GM18519 (cell line): ENCODE measurements around the gene PATJ.

Experiments used
- ATAC-seq: cut with Tn5 transposase; IDR thresholded peaks from one replicate; pipeline ENCODE4 v1.9.1; 2021; ENCODE audit warnings: mild to moderate bottlenecking, moderate library complexity; ENCODE audit not compliant: unreplicated experiment, low FRiP score

The PATJ gene

DNA sequence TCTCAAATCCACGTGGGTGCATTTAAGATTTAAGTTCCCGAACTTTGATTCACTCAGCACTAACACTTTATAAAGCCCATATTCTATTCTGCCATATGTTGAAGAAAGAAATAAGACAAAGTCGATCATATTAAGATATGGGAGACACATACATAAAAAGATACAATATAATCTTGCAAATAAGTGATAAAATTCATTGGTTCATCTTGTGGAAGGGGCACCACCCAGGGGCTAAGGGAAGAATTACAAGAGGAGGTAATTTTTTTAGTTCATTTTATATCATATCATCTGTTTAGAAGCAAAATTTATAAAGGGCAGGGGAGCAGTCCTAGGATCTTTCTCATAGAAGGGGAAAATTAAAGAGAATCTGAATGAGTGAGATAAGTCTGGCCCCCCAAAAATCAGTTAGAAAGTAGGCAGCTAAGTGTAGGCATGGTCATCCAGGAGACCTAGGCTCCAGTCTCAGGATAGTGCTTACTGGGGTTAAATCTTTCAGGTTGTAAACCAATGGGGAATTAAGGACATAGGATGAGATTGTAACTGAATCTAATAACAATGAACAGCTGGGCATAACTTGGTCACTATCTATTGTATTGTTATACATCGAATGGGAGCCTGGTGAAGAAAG is 328.2 kb downstream of the PATJ start:
- ATAC-seq = no peak

- ATAC-seq = no peak
Measured at GRCh38 chr1:62071695-62072094, 329.4 kb downstream of the PATJ start.

DNA sequence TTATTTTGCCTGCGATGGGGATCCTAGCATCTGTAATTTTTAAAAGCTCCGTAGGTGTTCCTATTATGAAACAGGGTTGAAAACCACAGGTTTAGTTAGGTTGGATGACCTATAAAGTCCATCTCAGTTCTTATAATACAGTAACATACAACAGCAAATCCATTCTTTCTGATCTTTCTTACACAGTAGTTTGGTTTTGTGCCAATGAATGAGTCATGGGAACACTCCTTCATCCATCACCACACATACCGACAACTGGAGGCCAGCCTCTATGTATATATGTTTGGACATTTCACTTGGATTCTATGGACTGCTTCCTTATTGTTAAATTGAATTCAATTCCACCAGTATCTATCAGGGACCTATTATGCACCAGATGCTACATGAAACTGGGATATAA is 334.0 kb downstream of the PATJ start:
- ATAC-seq = no peak

- no peak for ATAC-seq
Measured at GRCh38 chr1:62077821-62078220, 335.5 kb downstream of the PATJ start.

DNA sequence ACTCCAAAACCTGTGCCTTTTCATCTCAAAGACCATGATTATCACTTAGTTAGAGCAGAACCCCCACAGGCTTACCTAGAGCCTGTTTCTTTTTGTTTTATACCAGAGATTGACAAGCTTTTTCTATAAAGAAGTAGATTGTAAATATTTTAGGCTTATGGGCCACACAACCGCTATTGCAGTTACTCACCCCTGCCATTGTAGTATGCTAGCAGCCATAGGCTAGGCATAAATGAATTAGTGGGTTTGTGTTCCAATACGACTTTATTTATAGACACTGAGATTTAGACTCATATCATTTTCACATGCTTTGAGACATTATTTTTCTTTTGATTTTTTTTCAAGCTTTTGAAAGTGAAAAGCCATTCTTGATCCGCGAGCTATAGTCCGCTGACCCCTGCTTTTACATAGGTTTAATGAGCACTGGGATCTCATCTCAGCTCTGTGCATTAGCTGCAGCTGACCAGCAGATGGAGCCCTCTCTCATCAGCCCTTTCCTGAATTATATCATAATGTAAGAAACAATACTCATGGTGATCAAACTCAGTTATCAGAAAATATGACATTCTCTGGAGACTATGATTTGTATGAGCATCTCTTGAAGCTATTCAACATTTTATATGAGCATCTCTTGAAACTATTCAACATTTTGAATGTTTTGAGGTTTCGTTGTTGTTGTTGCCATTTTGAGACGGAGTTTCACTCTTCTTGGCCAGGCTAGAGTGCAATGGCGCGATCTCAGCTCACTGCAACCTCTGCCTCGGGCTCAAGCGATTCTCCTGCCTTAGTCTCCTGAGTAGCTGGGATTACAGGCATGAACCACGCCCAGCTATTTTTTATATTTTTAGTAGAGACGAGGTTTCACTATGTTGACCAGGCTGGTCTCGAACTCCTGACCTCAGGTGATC is 340.4 kb downstream of the PATJ start:
- ATAC-seq = no peak

DNA sequence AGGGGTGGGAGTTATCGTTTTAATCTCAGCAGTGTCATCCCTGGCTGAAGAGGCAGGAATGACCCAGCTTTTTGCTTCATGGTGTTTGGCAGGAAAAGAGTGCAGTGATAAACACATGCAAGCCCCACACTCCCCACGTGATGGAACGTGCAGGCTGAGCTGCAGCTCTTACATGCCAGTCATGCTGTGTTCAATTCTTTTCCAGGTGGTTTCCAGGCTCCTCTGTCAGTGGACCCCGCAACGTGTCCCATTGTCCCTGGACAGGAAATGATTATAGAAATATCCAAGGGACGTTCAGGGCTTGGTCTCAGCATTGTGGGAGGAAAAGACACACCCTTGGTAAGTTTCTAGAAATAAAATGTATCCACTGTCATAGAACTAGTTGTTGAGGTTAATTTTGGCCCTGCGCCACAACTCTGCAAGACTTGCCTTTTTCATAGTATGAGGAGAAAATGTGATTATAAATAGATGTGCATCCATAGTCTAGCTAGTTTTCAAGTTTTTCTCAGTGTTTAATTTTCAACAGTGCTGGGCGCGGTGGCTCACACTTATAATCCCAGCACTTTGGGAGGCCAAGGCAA is 342.1 kb downstream of the PATJ start:
- no peak for ATAC-seq

- ATAC-seq = no peak
Measured at GRCh38 chr1:62088439-62088838, 346.2 kb downstream of the PATJ start.

- ATAC-seq = no peak
Measured at GRCh38 chr1:62089570-62089969, 347.3 kb downstream of the PATJ start.

DNA sequence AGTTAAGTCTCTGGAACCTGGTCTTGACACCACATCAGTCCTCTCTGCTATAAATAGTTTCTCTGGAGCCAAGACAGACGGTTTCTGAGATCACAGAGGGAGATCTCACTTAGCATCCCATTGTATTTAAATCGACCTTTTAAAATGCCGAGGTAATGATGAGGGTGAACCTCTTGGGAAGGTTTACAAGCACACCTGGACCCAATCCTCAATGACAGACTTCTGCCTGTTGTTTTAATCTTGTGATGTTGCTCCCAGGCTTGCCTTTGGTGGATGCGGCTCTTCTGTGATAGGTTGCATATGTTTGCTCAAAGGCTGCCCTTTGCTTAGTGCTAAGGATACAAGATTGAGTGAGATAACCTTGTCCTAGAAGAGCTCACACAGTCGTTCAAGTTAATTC is 347.7 kb downstream of the PATJ start:
- no peak for ATAC-seq

GRCh38 chr1:62092110-62092509 is 349.8 kb downstream of the PATJ start:
- no peak for ATAC-seq

DNA sequence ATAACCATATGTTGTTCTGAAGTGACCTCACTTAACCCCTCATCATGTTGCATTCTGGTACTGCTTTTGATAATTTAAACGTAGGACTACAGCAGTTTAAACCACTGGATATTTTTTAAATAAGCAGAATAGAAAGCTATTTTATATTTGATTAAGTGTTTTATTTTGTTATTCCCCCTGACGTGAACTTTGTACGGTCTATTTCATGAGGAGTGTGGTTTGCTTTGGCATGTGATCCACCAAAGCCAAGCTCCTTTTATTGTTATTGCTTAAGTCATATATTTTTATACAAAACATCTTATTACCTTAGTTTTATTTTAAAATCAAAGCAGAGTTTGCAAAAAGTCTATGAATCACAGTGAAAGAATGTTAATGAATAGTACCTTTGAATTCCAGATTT is 351.0 kb downstream of the PATJ start:
- ATAC-seq = no peak

- ATAC-seq = no peak
Measured at GRCh38 chr1:62097464-62097863, 355.2 kb downstream of the PATJ start.

DNA sequence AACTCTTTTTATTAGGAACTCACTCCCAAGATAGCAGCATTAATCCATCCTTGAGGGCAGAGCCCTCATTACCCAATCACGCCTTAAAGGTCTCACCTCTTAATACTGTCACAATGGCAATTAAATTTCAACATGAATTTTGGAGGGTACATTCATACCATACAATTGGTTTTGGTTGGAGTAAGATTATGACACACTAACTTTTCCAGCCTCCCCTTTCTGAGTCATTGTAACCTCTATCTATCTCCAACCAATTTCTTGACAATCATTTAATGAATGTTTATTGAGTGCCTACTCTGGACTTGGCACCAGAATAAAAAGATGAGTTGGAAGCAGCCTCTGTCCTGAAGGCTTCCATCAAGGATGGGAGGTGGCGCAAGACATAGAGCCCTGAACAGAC is 358.2 kb downstream of the PATJ start:
- ATAC-seq = no peak

GRCh38 chr1:62103846-62104245 is 361.6 kb downstream of the PATJ start:
- ATAC-seq = no peak

DNA sequence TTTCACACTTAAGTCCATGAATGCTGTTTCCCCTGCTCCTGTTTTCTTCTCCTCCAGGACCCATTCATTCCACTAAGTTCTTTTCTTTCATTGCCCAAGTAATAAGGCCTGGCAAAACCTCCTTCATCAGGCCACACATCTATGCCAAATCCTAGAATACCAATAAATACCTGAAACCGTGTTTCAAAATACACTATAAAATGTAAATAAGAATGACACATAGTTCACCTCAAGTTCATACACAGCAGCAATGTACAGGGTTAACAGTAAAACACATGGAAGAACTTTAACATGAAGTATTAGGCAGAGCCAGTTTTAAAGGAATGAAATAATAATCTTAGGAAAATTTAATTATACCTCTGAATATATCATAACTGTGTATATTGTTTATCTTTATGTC is 365.6 kb downstream of the PATJ start:
- ATAC-seq = no peak

DNA sequence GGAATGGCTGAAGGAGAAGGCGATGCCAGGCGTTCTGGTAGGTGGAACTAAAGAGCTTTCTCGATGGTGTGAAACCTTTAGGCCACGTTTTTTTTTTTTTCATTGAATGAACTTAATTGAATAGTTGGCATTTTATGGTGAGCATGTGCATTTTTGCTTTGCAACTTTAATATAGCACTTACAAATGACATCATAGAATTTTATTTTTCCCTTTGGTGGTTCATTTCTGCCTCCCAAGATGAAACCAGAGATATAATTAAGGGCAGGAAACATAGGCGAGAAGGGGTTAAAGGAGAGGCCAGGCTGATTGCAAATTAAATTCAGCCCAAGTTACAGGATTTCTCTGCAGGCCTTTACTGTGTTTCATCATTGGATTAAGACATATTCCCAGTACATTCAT is 366.8 kb downstream of the PATJ start:
- ATAC-seq = no peak

GRCh38 chr1:62110198-62110817 is 368.0 kb downstream of the PATJ start:
- ATAC-seq = no peak

DNA sequence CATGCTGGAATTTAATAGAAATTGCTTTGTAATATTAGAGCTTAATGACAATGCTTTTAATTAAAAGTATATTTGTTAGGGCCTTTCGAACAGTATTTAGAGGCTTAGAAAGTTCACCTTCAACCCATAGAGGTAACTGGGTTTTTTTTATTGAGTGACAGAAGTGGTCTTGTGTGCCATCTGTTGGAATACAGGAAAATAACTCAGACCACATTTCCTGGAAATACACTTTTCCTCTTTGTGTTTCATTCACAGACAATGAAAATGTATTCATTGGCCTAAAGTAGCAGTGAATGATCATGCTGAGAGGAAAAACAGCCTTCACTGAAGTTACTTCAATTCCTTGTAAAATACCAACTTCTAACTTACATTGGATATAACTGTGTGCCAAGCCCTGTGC is 368.8 kb downstream of the PATJ start:
- ATAC-seq = no peak

GRCh38 chr1:62113507-62113906 is 371.2 kb downstream of the PATJ start:
- no peak for ATAC-seq

- no peak for ATAC-seq
Measured at GRCh38 chr1:62117018-62117750, 374.9 kb downstream of the PATJ start.
